Sigmoid colon (tissue), 7 donors: ENCODE measurements around the gene NCF2. TPM values are rescaled to one million over a fixed set of nuclear protein-coding genes. Genes with fewer than 3 reads are reported as not detected.

Source experiments
- DNase-seq: peaks from one replicate; pipeline ENCODE4 v3.0.0-alpha.2; 2019
- H3K27ac ChIP-seq, 4 donors: fragments of 200-600 bp; sonication (generic); one replicate each; pipeline ENCODE4 v1.5.1; 2016 to 2019; ENCODE audit warnings: mild to moderate bottlenecking in 1 of 4
- H3K27me3 ChIP-seq, 3 donors: fragments of 200-600 bp; sonication (generic); one replicate each; pipeline ENCODE4 v1.5.1; 2019; ENCODE audit warnings: mild to moderate bottlenecking in 1 of 3
- H3K36me3 ChIP-seq, 4 donors: fragments of 200-600 bp; sonication (generic); one replicate each; pipeline ENCODE4 v1.5.1; 2016 to 2019
- H3K4me1 ChIP-seq, 4 donors: fragments of 200-600 bp; sonication (generic); one replicate each; pipeline ENCODE4 v1.5.1; 2017 to 2019
- H3K4me3 ChIP-seq, 4 donors: fragments of 200-600 bp; sonication (generic); one replicate each; pipeline ENCODE4 v1.5.1; 2017 to 2019; ENCODE audit warnings: mild to moderate bottlenecking in 2 of 4, moderate library complexity in 1 of 4
- H3K9me3 ChIP-seq, 4 donors: fragments of 200-600 bp in 3 of 4; sonication (generic) in 3 of 4; one replicate each; pipeline versions ENCODE4 v1.5.1 to v1.6.1; 2013 to 2019
- EP300 ChIP-seq, 4 donors: sonication (generic); formaldehyde crosslinking; IDR thresholded peaks; one replicate each; pipeline ENCODE4 v1.6.1; 2017; ENCODE audit warnings: antibody characterized with exemption in 4 of 4
- POLR2A ChIP-seq, 2 donors: fragments of 450-650 bp; IDR thresholded peaks; one replicate each; pipeline ENCODE4 v1.6.1; 2016; ENCODE audit warnings: antibody characterized with exemption in 2 of 2, mild to moderate bottlenecking in 2 of 2, moderate library complexity in 2 of 2
- POLR2AphosphoS5 ChIP-seq, 4 donors: sonication (generic); formaldehyde crosslinking; IDR thresholded peaks; one replicate each; pipeline ENCODE4 v1.6.1; 2017; ENCODE audit warnings: antibody characterized with exemption in 4 of 4
- WGBS, 2 donors: extraction: QIAGEN DNeasy Blood & Tissue Kit; methylation state at CpG; one replicate each; pipeline ENCODE4 v1.1.7; 2013; 5-methylcytosine and 5-hydroxymethylcytosine counted together
- intact Hi-C: fragments of 100-400 bp; cut with DNase I; formaldehyde crosslinking; loops from one replicate; pipeline ENCODE4 v1.15.1; 2023
- polyA plus RNA-seq, 3 donors: library from polyadenylated mRNA; stranded (reverse); fragments of 200-250 nt; gene quantifications; one replicate each; pipeline ENCODE4 v1.2.3, GENCODE V29; 2013
- total RNA-seq, 4 donors: library from RNA; depleted of rRNA; stranded (reverse); fragments of >200 nt; gene quantifications; one replicate each; pipeline ENCODE4 v1.1.0, GENCODE V29; 2016
- TF ChIP-seq, protein P1 (sequence below), 4 experiments: fragments of 450-650 bp in 3 of 4; fragments of 200-600 bp in 1 of 4; IDR thresholded peaks; one replicate each; pipeline ENCODE4 v1.5.1; 2016 to 2019; ENCODE audit warnings: antibody characterized with exemption in 4 of 4, mild to moderate bottlenecking in 3 of 4, moderate library complexity in 2 of 4
- donor health status: healthy with polysubstance abuse.
- donor health status: Bipolar disorder and iron deficiency.
- donor health status: healthy.

NCF2 gene
- total and polyA plus RNA-seq, 7 donors = 5.0 to 16.3 (median 9.2) TPM

DNA sequence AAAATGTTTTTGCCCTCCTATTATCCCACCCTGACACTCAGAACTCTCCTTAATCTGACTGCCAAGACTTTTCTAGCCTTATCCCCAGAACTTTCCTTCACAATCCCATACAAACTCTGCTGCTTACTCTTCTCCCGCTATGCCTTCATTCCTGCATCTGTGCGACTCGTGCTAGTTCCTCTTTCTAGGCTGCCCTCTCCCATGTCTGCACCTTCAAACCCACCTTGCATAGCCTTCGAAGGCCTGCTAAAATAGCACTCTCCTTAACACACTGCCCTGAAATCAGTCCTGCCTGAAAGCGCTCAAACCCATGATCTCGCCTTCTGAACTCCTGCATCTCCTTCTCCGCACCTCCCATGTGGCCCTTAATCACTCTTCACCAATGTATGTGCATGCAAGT lies 2.5 kb upstream of the NCF2 start:
- DNase-seq = no peak
- Histone ChIP-seq H3K36me3 (no peaks in the 10 kb centered on the region), H3K27ac (peak overlapping the region in 1 of 4 donors; percentile 3), H3K4me3 (no peak overlapping the region), H3K9me3 (no peaks in the 10 kb centered on the region), H3K27me3 (no peaks in the 10 kb centered on the region), H3K4me1 (peaks cover 0 to 10% (median 7%) of the 10 kb centered on the region in 4 donors)
- TF ChIP-seq, protein P1, sequence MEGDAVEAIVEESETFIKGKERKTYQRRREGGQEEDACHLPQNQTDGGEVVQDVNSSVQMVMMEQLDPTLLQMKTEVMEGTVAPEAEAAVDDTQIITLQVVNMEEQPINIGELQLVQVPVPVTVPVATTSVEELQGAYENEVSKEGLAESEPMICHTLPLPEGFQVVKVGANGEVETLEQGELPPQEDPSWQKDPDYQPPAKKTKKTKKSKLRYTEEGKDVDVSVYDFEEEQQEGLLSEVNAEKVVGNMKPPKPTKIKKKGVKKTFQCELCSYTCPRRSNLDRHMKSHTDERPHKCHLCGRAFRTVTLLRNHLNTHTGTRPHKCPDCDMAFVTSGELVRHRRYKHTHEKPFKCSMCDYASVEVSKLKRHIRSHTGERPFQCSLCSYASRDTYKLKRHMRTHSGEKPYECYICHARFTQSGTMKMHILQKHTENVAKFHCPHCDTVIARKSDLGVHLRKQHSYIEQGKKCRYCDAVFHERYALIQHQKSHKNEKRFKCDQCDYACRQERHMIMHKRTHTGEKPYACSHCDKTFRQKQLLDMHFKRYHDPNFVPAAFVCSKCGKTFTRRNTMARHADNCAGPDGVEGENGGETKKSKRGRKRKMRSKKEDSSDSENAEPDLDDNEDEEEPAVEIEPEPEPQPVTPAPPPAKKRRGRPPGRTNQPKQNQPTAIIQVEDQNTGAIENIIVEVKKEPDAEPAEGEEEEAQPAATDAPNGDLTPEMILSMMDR (IDR thresholded peaks at IDR 0.05) = no peak
- TF ChIP-seq POLR2A (IDR thresholded peaks at IDR 0.05) (no peak), POLR2AphosphoS5 (IDR thresholded peaks at IDR 0.05) (no peak), EP300 (IDR thresholded peaks at IDR 0.05) (no peak)
- WGBS, 2 donors = 83 to 94% methylated on average over 7 of the region's 7 CpGs
- intact Hi-C loops = no loop called here

DNA sequence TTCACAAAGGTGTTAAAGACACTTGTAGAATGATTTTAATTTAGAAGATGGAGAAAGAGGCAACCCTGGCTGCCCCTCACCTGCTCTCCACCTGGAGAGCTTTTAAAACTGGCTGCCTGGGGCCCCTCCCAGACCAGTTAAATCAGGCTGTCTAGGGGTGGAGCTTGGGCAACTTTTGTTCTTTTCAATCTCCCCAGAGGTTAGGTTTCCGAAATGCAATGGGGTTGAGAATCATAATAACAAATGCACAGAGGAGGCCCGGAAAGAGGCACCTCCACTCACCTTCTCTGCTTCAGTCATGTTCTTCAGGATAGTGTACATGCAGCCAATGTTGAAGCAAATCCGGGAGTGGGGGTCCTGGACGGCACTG lies 400 bp downstream of the NCF2 start:
- peaks cover 0 to 7% (median 3%) of the 10 kb centered on the region in 4 donors for H3K4me1 ChIP-seq
- peak overlapping the region in 3 of 4 donors; percentile 38 to 56 (median 41) for H3K27ac ChIP-seq
- intact Hi-C loops = no loop called here
- H3K4me3 ChIP-seq = peak overlapping the region in 2 of 4 donors; percentile 9 to 29
- H3K36me3 ChIP-seq = no peaks in the 10 kb centered on the region
- no peaks in the 10 kb centered on the region for H3K27me3 ChIP-seq
- TF ChIP-seq, protein P1 (IDR thresholded peaks at IDR 0.05) = no peak
- TF ChIP-seq POLR2AphosphoS5 (IDR thresholded peaks at IDR 0.05) = no peak
- TF ChIP-seq EP300 (IDR thresholded peaks at IDR 0.05) = no peak
- TF ChIP-seq POLR2A (IDR thresholded peaks at IDR 0.05) = no peak
- DNase-seq = no peak
- H3K9me3 ChIP-seq = no peaks in the 10 kb centered on the region
- WGBS, 2 donors = 83 to 90% methylated on average over 4 of the region's 4 CpGs

DNA sequence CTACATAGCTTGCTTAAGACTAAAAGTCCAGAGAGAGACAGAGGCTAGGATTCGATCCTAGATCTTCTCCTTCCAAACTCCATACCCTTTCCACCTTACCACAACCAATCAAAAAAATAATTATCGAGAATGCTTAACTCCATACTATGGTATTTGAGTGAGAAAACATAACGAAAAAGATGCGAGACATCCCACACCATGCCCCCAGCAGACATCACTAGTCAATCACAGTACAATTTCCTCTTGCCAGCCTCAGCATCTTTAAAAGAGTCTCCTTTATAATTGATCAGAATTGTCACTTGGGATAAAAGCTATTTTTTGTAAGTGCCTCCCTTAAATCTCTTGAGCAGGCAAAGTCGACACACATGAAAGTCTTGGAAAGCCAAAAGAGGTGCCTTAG lies 875 bp downstream of the NCF2 start:
- H3K9me3 ChIP-seq = no peaks in the 10 kb centered on the region
- no peak for DNase-seq
- intact Hi-C loops = no loop called here
- TF ChIP-seq EP300 (IDR thresholded peaks at IDR 0.05) (no peak), POLR2A (IDR thresholded peaks at IDR 0.05) (no peak), POLR2AphosphoS5 (IDR thresholded peaks at IDR 0.05) (no peak)
- TF ChIP-seq, protein P1 (IDR thresholded peaks at IDR 0.05) = no peak
- H3K4me1 ChIP-seq = peaks cover 0 to 7% (median 5%) of the 10 kb centered on the region in 4 donors
- H3K27me3 ChIP-seq = no peaks in the 10 kb centered on the region
- no peaks in the 10 kb centered on the region for H3K36me3 ChIP-seq
- 87 to 89% methylated on average over 5 of the region's 5 CpGs for WGBS, 2 donors
- H3K27ac ChIP-seq = peak overlapping the region in 3 of 4 donors; percentile 38 to 56 (median 41)
- H3K4me3 ChIP-seq = peak overlapping the region in 2 of 4 donors; percentile 9 to 29

DNA sequence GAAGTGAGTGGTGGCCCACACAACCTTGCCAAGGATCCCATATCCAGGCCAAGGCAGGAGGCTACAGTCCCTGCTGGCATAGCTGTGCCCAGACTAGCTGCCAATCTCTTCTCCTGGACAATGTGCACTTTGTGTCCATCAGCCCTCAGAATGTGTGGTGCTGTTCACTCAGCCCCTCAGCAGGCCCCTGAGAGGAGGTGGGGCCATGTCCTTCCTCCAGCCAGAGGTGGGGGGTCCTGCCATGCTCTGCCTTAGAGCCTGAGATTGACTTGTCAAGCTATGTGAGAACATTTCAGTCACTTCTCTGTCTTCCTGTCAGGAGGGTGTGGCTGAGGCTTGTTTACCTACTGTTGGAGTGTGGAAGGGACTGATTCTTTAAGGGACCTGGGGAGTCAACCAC lies 1.4 kb downstream of the NCF2 start:
- Histone ChIP-seq H3K36me3 (no peaks in the 10 kb centered on the region), H3K4me3 (peak overlapping the region in 1 of 4 donors; percentile 29), H3K4me1 (peaks cover 0 to 10% (median 6%) of the 10 kb centered on the region in 4 donors), H3K9me3 (no peaks in the 10 kb centered on the region), H3K27ac (peak overlapping the region in 2 of 4 donors; percentile 41 to 56), H3K27me3 (no peaks in the 10 kb centered on the region)
- intact Hi-C loops = no loop called here
- TF ChIP-seq EP300 (IDR thresholded peaks at IDR 0.05) (no peak), POLR2AphosphoS5 (IDR thresholded peaks at IDR 0.05) (no peak), POLR2A (IDR thresholded peaks at IDR 0.05) (no peak)
- TF ChIP-seq, protein P1 (IDR thresholded peaks at IDR 0.05) = no peak
- no peak for DNase-seq

DNA sequence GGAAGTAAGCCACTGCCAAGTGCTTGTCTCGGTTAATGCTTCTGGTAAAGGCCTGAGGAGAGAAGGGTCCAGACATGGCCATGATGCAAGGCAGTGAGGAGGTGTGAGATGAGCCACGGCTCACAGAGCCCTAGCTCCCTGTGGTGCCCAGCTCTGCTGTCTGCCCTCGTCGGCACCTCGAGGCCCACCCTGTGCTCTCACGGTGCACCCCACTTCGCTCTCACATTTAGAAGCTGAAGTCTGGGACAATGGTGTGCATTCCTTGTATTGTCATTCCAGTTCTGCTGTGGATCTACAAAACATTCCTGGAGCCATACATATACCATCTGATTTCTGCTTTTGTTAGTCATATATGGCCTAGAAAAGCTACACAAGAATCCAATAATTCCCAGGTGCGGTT lies 3.3 kb downstream of the NCF2 start:
- Histone ChIP-seq H3K27me3 (no peaks in the 10 kb centered on the region), H3K4me1 (peaks cover 0 to 19% (median 14%) of the 10 kb centered on the region in 4 donors), H3K36me3 (no peaks in the 10 kb centered on the region), H3K4me3 (no peak overlapping the region), H3K9me3 (no peaks in the 10 kb centered on the region), H3K27ac (no peak overlapping the region)
- no peak for DNase-seq
- 89 to 97% methylated on average over 8 of the region's 8 CpGs for WGBS, 2 donors
- intact Hi-C loops = no loop called here
- TF ChIP-seq POLR2AphosphoS5 (IDR thresholded peaks at IDR 0.05) = no peak
